Endothelial cell of umbilical vein (primary cell): ENCODE data around the gene ICA1L.

Source experiments
- EZH2 ChIP-seq: IDR thresholded peaks from 2 replicates; pipeline ENCODE4 v1.6.1; 2012; ENCODE audit warnings: borderline replicate concordance, low read depth, mild to moderate bottlenecking, moderate library complexity, low read length, inconsistent platforms; ENCODE audit not compliant: severe bottlenecking
- JUN ChIP-seq: IDR thresholded peaks from 2 replicates; pipeline ENCODE4 v1.6.1; 2011; ENCODE audit warnings: borderline replicate concordance, low read depth; ENCODE audit not compliant: insufficient read length, insufficient read depth
- MYC ChIP-seq: IDR thresholded peaks from one replicate; pipeline ENCODE4 v1.6.1; 2011; ENCODE audit warnings: mild to moderate bottlenecking, low read depth, low read length
- POLR2A ChIP-seq: IDR thresholded peaks from 2 replicates; pipeline ENCODE4 v1.6.1; 2012; ENCODE audit warnings: low read depth, mild to moderate bottlenecking, control low read depth, low read length
- TF ChIP-seq, protein P1 (sequence below), 2 donors: IDR thresholded peaks; 1 replicate in 1 of 2; 2 replicates in 1 of 2; pipeline ENCODE4 v1.5.1; 2011; ENCODE audit warnings: low read length in 2 of 2, mild to moderate bottlenecking in 2 of 2, moderate library complexity in 2 of 2, control low read depth in 1 of 2, inconsistent platforms in 1 of 2, low read depth in 1 of 2; ENCODE audit not compliant: insufficient read depth in 1 of 2; ENCODE audit errors: extremely low read depth in 1 of 2

DNA sequence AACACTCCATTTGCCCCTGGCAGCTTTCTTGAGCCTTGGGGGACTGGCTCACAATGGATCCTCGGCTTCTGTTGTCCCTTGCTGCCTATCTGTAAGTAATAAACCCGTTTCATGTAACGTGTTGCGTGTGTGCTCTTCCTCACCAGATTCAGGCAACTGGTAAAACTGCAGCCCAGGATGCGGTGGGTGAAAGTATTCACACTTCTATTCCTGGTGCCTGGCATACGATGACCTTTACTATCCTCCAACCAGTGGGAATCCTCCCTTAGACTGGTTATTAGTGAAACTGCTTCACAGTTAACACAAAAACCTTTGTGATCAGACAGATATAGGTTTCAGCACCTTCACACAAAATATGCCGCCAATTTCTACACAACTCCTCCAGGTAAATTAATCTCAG, 13.6 kb upstream of the ICA1L start:
- TF ChIP-seq POLR2A: no peak
- no peak for TF ChIP-seq JUN
- no peak for TF ChIP-seq EZH2
- no peak for TF ChIP-seq MYC
- TF ChIP-seq, protein P1, sequence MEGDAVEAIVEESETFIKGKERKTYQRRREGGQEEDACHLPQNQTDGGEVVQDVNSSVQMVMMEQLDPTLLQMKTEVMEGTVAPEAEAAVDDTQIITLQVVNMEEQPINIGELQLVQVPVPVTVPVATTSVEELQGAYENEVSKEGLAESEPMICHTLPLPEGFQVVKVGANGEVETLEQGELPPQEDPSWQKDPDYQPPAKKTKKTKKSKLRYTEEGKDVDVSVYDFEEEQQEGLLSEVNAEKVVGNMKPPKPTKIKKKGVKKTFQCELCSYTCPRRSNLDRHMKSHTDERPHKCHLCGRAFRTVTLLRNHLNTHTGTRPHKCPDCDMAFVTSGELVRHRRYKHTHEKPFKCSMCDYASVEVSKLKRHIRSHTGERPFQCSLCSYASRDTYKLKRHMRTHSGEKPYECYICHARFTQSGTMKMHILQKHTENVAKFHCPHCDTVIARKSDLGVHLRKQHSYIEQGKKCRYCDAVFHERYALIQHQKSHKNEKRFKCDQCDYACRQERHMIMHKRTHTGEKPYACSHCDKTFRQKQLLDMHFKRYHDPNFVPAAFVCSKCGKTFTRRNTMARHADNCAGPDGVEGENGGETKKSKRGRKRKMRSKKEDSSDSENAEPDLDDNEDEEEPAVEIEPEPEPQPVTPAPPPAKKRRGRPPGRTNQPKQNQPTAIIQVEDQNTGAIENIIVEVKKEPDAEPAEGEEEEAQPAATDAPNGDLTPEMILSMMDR (IDR thresholded peaks at IDR 0.05; ENCODE audit: extremely low read depth in 1 of 2, insufficient read depth in 1 of 2, low read depth in 1 of 2, low read length in 2 of 2): no peak
